Peyer's patch (tissue), 4 donors: ENCODE measurements around the gene ADAMTS18.

ENCODE experiments used
- POLR2A ChIP-seq, 2 donors: fragments of 450-650 bp; IDR thresholded peaks; one replicate each; pipeline ENCODE4 v1.5.1; 2017; ENCODE audit warnings: antibody characterized with exemption in 2 of 2, mild to moderate bottlenecking in 2 of 2, moderate library complexity in 2 of 2
- TF ChIP-seq, protein P1 (sequence below), 6 experiments: fragments of 450-650 bp in 4 of 6; fragments of 200-600 bp in 2 of 6; sonication (generic) in 1 of 6; IDR thresholded peaks; one replicate each; pipeline ENCODE4 v1.5.1; 2017 to 2019; ENCODE audit warnings: antibody characterized with exemption in 6 of 6, mild to moderate bottlenecking in 3 of 6, moderate library complexity in 1 of 6

DNA sequence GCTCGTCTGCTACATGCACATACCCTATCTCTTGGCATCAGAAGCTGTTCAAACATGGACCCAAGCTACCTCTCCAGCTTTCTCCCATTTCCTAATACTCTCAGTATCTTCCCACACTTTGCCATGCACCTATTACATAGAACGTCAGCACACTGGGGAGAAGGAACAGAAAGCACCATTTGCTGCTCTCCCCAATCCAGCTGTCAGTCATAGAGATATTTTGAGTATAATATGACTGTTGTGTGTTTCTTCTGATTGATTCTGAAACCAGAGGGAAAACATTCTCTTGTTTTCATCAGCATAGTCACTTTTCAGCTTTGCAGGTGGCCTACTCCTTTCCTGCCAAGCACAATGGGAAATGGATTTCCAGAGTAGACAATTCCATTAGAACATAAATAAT, 107.1 kb downstream of the ADAMTS18 start:
- TF ChIP-seq, protein P1, sequence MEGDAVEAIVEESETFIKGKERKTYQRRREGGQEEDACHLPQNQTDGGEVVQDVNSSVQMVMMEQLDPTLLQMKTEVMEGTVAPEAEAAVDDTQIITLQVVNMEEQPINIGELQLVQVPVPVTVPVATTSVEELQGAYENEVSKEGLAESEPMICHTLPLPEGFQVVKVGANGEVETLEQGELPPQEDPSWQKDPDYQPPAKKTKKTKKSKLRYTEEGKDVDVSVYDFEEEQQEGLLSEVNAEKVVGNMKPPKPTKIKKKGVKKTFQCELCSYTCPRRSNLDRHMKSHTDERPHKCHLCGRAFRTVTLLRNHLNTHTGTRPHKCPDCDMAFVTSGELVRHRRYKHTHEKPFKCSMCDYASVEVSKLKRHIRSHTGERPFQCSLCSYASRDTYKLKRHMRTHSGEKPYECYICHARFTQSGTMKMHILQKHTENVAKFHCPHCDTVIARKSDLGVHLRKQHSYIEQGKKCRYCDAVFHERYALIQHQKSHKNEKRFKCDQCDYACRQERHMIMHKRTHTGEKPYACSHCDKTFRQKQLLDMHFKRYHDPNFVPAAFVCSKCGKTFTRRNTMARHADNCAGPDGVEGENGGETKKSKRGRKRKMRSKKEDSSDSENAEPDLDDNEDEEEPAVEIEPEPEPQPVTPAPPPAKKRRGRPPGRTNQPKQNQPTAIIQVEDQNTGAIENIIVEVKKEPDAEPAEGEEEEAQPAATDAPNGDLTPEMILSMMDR (IDR thresholded peaks at IDR 0.05) = no peak
- TF ChIP-seq POLR2A (IDR thresholded peaks at IDR 0.05) = no peak
